Glutamatergic neuron (in vitro differentiated cells): ENCODE results near the gene OR1E1. TPM values are rescaled to one million over a fixed set of nuclear protein-coding genes. Genes with fewer than 3 reads are reported as not detected.
"Not testable (repeated sequence)": the region's sequence is repeated elsewhere in the genome, so short reads cannot be mapped to it uniquely, and the experiment has no call there.

Experiments
- DNase-seq: peaks from one replicate; pipeline ENCODE4 v3.0.0; 2022
- H3K27ac Mint-ChIP-seq: one replicate; pipeline ENCODE4 v1.8.0; 2020; ENCODE audit warnings: mild to moderate bottlenecking, mixed read lengths, inconsistent platforms; ENCODE audit not compliant: unreplicated experiment
- H3K27me3 Mint-ChIP-seq: one replicate; pipeline ENCODE4 v1.8.0; 2020; ENCODE audit warnings: mild to moderate bottlenecking, moderate library complexity, mixed read lengths, inconsistent platforms; ENCODE audit not compliant: unreplicated experiment
- H3K36me3 Mint-ChIP-seq: one replicate; pipeline ENCODE4 v1.8.0; 2020; ENCODE audit warnings: mild to moderate bottlenecking, mixed read lengths, inconsistent platforms; ENCODE audit not compliant: unreplicated experiment
- H3K4me1 Mint-ChIP-seq: one replicate; pipeline ENCODE4 v1.8.0; 2020; ENCODE audit warnings: mild to moderate bottlenecking, low read depth, mixed read lengths, inconsistent platforms; ENCODE audit not compliant: unreplicated experiment
- H3K4me3 Mint-ChIP-seq: one replicate; pipeline ENCODE4 v1.8.0; 2020; ENCODE audit warnings: mild to moderate bottlenecking, mixed read lengths, inconsistent platforms; ENCODE audit not compliant: unreplicated experiment
- H3K9me3 Mint-ChIP-seq: one replicate; pipeline ENCODE4 v1.8.0; 2020; ENCODE audit warnings: mild to moderate bottlenecking, moderate library complexity, mixed read lengths, inconsistent platforms; ENCODE audit not compliant: unreplicated experiment
- long read RNA-seq: library from polyadenylated mRNA; unstranded; transcript quantifications from one replicate; pipeline ENCODE4 v2.0.0, GENCODE V29; 2020; ENCODE audit not compliant: unreplicated experiment
- total RNA-seq: library from RNA; stranded (reverse); fragmentation: NEBNext Ultra II Directional; extraction: Animal tissue kit (Norgen Biotek cat#: 25700); gene quantifications from one replicate; pipeline ENCODE4 v1.2.1, GENCODE V29; 2021; ENCODE audit not compliant: unreplicated experiment
- TF ChIP-seq, protein P1 (sequence below): fragments of 200-600 bp; sonication (generic); IDR thresholded peaks from one replicate; pipeline ENCODE4 v1.5.0; 2021; ENCODE audit not compliant: partially characterized antibody, unreplicated experiment

The OR1E1 gene, protein sequence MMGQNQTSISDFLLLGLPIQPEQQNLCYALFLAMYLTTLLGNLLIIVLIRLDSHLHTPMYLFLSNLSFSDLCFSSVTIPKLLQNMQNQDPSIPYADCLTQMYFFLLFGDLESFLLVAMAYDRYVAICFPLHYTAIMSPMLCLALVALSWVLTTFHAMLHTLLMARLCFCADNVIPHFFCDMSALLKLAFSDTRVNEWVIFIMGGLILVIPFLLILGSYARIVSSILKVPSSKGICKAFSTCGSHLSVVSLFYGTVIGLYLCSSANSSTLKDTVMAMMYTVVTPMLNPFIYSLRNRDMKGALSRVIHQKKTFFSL
- not detected for total RNA-seq
- long read RNA-seq = 0 reads

GRCh38 chr17:3398310-3398709, at the start of gene OR1E1:
Gene OR1E1, minus strand, starts transcription at chr17:3398410. Its CDS starts 0 bp downstream, at chr17:3398410.
- Mint-ChIP-seq H3K4me3 (no peak within 1 kb of the TSS), H3K27ac (no peak within 1 kb of the TSS), H3K4me1 (no peaks in the 10 kb centered on the region), H3K27me3 (no peaks in the 10 kb centered on the region), H3K9me3 (no peaks in the 10 kb centered on the region), H3K36me3 (no peaks in the 10 kb centered on the region)
- TF ChIP-seq, protein P1, sequence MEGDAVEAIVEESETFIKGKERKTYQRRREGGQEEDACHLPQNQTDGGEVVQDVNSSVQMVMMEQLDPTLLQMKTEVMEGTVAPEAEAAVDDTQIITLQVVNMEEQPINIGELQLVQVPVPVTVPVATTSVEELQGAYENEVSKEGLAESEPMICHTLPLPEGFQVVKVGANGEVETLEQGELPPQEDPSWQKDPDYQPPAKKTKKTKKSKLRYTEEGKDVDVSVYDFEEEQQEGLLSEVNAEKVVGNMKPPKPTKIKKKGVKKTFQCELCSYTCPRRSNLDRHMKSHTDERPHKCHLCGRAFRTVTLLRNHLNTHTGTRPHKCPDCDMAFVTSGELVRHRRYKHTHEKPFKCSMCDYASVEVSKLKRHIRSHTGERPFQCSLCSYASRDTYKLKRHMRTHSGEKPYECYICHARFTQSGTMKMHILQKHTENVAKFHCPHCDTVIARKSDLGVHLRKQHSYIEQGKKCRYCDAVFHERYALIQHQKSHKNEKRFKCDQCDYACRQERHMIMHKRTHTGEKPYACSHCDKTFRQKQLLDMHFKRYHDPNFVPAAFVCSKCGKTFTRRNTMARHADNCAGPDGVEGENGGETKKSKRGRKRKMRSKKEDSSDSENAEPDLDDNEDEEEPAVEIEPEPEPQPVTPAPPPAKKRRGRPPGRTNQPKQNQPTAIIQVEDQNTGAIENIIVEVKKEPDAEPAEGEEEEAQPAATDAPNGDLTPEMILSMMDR = no peak
- no peak for DNase-seq

GRCh38 chr17:3447625-3448024, 49.4 kb upstream of the OR1E1 start:
- Mint-ChIP-seq H3K4me3 (no peak overlapping the region), H3K4me1 (no peaks in the 10 kb centered on the region), H3K9me3 (peaks cover 1% of the 10 kb centered on the region), H3K27me3 (no peaks in the 10 kb centered on the region), H3K36me3 (no peaks in the 10 kb centered on the region), H3K27ac (no peak overlapping the region)
- no peak for DNase-seq
- TF ChIP-seq, protein P1 = no peak

GRCh38 chr17:3440451-3440850, 42.2 kb upstream of the OR1E1 start:
- no peak overlapping the region for H3K27ac Mint-ChIP-seq
- no peaks in the 10 kb centered on the region for H3K36me3 Mint-ChIP-seq
- H3K4me3 Mint-ChIP-seq = no peak overlapping the region
- no peak for DNase-seq
- no peaks in the 10 kb centered on the region for H3K27me3 Mint-ChIP-seq
- H3K9me3 Mint-ChIP-seq = peaks cover 2% of the 10 kb centered on the region
- H3K4me1 Mint-ChIP-seq = no peaks in the 10 kb centered on the region
- TF ChIP-seq, protein P1 = no peak

- DNase-seq = no peak
- Mint-ChIP-seq H3K27ac (no peak overlapping the region), H3K4me1 (no peaks in the 10 kb centered on the region), H3K36me3 (no peaks in the 10 kb centered on the region), H3K9me3 (peaks cover 2% of the 10 kb centered on the region), H3K27me3 (no peaks in the 10 kb centered on the region), H3K4me3 (no peak overlapping the region)
- TF ChIP-seq, protein P1 = no peak
These were observed 40.2 kb upstream of the OR1E1 start for GRCh38 chr17:3438368-3438767.

DNA sequence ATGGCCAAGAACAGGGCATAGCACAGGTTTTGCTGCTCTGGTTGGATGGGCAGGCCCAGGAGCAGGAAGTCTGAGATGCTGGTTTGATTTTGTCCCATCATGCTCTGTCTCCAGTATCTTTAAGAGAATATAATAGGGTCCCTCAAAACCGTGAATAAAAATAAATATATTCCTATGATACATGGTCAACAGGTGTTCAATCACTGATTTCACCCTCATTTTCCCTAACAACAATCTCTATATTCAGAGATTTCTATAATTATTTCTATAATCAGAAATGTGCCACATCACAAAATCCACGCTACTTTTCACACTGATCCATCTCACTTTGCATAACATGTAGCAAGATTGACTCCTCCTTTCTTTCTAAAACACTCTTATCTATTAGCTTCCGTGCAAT, 35.5 kb upstream of the OR1E1 start, which contains the start of gene OR1E2:
Gene OR1E2, minus strand, starts transcription at position 101 of the 400 bp plus-strand sequence. Its CDS starts 0 bp downstream, at position 101.
- TF ChIP-seq, protein P1 = no peak
- Mint-ChIP-seq H3K4me1 (no peaks in the 10 kb centered on the region), H3K36me3 (no peaks in the 10 kb centered on the region), H3K4me3 (no peak within 1 kb of the TSS), H3K9me3 (peaks cover 2% of the 10 kb centered on the region), H3K27ac (no peak within 1 kb of the TSS), H3K27me3 (no peaks in the 10 kb centered on the region)
- DNase-seq = no peak

- H3K4me3 Mint-ChIP-seq, H3K36me3 Mint-ChIP-seq, H3K27me3 Mint-ChIP-seq, H3K9me3 Mint-ChIP-seq, H3K27ac Mint-ChIP-seq, H3K4me1 Mint-ChIP-seq, DNase-seq: not testable (repeated sequence)
These were observed 35.0 kb upstream of the OR1E1 start for GRCh38 chr17:3433215-3433614.
